Measurements from ENCODE around the gene CLIC1. TPM values are rescaled to one million over a fixed set of nuclear protein-coding genes. Genes with fewer than 3 reads are reported as not detected.
"Not testable (repeated sequence)": the region's sequence is repeated elsewhere in the genome, so short reads cannot be mapped to it uniquely, and the experiment has no call there.

Gene CLIC1
- total RNA-seq, 1 donor from 2014 or later, result 345 TPM

DNA sequence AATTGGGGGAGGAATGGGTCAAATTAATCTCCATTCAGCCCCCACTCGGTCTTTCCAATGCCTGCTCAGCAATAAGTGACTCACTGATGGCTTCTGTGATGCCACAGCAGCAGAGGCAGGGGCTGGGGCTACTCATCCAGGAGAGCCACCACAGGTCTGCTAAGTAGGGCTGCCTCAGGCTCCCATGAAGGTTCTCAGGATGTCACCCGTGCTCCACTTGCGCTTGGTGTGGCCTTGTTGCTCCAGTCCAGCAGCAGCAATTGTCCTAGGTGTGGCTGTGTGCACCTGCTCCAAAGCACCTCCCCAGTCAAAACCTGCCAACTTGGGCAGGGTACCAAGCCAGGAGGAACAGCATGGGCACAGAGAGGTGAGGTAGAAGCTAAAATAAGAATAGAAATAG lies 14.2 kb downstream of the CLIC1 start:
- DNase-seq (ENCODE audit: low read depth), result no peak

DNA sequence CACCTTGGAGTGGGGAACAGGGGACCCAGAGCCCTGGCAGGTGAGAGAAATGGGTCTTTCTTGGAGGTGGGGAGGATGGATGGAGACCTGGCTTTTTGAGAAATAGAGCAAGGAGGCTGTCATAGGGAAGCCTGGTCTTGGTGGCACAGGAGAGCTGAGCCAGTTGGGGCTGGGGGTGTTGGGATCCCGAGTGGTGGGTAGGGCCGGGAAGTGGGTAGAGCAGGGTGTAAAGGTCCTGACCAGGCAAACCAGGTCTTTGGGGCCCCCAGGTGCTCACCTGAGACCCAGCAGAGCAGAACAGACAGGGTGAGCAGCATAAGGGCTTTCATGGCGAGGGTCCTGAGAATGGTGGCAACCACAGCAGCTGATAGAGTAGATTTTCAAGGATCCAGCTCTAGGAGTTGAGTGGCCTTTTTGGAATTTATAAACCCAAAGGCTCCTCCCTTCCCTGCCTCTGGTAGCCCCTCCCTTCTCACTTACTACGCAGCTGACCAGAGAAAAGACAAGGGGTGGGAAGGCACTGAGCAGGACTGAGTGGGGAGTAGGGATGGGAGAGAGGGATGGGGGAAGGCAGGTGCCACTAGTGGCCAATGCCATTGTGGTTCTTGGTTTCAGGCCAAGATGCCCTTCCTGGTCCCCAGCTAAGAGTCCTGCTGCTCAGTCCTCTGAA lies 14.8 kb downstream of the CLIC1 start, which contains the start of gene LY6G6C:
Gene LY6G6C, minus strand, starts transcription at position 396 of the 670 bp plus-strand sequence. Its CDS starts 67 bp downstream, at position 329.
- no peak for DNase-seq (ENCODE audit: low read depth)

DNA sequence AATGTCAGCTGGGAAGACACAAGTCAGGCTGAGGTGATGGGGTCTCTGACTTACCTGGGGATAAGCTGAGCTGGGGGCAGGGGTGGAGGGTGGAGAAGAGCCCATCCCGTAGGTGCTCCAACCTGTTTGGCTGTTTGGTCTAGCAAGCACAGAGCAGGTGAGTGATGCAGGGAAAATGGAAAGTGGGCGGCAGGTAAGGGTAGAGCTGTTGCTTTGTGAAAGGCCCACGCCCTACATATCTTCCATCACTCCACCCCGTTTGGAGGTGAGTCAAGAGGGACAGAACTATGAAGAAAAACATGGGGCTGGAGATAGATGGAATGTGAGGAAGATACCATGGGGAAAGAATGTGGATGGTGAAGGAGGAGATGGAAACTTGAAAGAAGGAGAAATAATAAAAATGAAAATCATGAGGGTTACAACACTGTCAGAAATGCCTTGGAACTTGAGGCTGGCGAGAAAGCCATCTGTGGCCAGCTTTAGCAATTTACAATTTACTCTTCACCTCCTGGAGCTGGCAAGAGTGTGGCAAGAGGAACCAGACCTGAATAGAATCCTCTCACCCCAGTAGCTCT lies 16.0 kb downstream of the CLIC1 start:
- no peak for DNase-seq (ENCODE audit: low read depth)

DNA sequence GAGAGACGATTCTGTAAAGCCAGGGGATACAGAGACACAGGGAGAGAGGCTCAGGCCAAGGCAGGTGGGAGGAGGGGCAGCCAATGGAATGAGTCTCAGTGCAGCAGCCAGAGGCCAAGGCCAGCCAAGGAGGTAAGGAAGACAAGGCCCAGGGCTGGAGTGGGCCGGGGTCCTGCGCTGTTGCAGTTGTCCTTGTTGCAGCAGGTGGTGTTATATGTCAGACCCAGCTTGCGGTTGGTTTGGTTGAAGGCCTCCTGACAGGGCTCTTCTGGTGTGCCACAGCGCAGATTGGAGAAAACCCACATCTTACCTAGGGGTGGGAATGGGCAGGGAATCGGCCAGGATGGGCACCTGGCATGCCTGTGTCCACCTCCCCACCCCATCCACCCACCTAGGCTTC lies 17.3 kb downstream of the CLIC1 start:
- DNase-seq (ENCODE audit: low read depth), result no peak

DNA sequence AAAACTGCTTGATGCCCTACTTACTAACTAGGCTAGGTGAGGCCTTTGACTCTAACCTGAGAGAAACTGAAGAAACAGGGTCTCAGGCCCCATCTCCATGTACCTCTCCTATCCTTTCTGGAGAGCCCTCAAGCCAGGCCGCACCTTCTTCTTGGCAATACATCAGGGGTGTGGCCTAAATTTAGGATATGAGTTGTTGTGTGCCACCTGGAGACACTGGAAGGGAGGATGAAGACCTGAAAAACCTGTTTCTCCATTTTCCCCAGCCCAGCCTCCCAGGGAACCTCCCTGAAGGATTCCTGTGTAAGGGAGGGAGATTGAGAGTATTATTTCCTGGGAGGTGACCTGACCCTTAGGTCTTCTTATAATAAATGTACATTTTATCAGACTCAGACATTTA lies 18.1 kb downstream of the CLIC1 start:
- DNase-seq (ENCODE audit: low read depth), result no peak

DNA sequence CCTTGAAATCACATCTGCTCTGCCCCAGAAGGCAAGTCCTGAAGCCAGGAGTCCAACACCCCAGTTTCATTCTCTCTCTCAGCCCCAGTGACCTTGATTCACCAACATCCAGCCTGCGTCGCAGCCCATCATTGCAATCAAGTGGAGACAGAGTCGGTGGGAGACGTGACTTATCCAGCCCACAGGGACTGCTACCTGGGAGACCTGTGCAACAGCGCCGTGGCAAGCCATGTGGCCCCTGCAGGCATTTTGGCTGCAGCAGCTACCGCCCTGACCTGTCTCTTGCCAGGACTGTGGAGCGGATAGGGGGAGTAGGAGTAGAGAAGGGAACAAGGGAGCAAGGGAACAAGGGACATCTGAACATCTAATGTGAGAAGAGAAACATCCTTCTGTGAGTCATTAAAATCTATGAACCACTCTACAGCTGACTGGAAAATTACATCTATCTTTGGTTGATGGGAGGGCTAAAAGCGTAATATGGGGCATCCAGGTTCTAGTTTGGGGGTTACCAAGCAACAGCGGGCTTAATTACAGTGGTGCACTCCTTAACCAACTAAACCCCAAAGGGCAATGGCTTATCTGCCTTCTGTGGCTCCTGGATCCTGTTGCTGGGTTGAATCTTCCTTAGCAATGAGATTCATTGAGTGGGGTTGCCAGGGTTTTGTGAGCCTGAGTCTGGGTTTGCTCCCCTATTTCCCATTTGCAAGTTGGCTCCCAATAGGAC lies 18.7 kb downstream of the CLIC1 start:
- DNase-seq (ENCODE audit: low read depth), result no peak

DNA sequence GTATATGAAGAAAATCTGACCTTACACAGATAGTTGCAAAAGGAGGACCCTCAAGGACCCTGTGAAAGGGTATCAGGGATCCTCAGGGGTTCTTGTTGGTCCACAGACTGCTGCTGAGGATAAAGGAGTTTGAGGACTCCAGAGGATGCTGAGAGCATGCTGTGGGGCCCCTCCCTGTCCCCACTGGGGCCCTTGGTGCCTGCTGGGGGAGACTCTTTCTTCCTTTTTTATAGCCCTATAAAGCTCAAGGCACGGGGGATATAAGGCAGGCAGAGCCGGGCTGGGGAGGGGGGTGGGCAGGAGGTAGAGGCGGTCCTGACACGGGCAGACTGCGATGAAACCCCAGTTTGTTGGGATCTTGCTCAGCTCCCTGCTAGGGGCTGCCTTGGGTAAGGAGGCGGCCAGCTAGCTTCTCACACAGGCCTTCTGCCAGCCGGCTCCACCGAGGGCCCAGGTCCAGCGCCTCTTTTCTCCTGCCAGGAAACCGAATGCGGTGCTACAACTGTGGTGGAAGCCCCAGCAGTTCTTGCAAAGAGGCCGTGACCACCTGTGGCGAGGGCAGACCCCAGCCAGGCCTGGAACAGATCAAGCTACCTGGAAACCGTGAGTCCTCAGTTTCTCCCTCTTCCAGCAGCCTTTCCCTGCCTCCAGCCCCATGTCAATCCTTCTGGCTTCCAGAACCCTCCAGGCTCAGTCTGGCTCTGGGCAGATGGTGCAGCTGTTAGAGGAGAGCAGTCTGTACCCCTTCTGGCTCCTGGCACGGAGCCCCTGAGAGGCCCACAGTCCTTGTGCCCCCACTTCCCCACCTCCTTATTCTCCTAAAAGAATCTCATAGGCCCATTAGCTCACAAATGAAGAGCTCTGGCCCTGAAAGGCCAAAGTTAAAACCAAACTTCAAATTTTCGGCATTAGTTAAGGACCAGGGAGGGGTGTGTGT lies 21.0 kb downstream of the CLIC1 start, which contains the start of gene LY6G6D:
Gene LY6G6D, plus strand, starts transcription at position 327 of the 937 bp plus-strand sequence. Its CDS starts 8 bp downstream, at position 335.
- no peak for DNase-seq (ENCODE audit: low read depth)

DNA sequence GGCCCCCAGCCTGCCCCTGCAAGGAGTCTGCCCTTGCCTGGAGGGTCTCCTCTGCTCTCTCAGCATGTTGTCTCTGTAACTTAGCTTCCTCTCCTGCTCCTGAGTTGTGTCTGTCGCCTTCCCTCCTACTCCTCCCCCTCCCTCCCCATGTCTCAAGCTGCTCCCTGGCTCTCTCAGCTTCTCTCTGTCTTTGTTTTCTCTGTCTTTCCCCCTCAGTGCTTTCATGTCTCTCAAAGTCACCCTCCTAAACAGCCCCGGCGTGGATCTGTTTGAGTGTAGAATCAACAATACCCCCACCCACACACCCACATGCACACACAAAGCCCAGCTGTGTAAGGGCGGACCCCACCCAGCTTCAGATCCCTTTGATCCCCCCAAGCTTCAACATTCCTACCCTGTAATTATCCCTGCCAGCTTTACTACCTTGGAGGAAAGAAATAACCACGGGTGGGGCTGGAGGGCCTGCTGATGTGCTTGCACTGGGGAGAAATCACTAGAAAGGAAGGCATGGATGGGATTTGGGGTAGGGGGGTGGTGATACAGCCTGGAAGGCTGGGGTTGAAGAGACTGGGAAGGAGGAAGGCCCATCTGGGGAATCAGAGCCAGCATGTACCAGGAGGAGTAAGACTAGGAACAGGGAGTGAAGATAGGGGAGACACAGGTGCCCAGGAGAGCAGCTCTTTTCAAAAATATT lies 22.2 kb downstream of the CLIC1 start:
- no peak for DNase-seq (ENCODE audit: low read depth)

DNA sequence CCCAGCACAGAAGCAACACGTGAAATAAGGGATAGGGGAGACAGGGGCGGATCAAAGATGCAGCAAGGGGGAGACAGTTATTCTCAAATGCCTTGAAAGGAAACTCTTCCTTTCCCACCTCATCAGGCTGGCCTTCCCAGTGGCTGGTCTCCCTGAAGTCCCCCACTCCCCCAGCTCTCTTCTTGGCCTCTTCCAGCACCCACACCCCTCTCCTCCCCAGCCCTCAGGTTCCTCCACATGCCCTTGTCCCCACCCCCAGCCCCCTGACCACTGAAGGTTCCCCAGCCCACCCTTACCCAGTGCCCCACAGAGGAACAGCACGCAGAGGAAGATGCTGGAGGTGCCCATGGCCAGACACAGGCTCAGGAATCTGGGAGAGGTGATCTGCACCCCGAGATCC lies 22.9 kb downstream of the CLIC1 start:
- no peak for DNase-seq (ENCODE audit: low read depth)

DNA sequence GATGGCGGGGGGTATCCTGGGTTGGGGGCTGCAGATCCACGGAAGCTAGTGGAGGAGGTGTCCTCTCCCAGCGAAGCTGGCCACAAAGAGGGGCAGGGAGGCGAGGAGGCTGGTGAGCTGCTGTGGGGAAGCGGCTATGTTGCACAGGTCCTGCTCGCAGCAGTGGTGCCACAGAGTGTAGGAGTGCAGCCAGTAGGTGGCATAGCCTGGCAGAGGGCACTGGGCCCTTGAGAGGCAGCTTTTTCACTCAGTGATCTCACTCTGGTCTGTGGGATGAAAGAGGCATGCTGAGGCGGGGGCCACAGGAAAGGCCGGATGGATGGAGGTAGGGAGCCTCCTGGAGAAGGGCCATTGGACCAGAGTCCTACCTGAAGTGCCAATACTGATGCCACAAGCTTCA lies 24.0 kb downstream of the CLIC1 start:
- DNase-seq (ENCODE audit: low read depth), result no peak

DNA sequence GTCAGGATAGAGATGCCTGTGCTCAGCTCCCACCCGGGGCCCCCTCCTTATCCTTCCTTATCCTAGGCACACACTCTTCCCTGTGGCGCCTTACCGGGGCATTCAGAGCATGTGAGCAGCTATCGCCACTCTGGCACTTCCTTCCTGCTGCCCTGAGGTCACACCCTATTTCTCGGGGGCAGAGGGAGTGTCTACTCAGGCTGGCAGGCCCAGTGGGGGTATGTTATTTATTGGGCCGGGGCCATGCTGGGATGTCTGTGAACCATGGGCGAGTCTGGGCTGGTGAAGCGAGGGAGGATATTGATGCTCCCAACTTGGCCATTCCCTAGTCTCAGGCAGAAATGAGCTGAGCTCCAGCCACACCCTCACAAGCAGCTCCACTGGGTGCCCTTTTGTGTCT lies 25.1 kb downstream of the CLIC1 start:
- DNase-seq (ENCODE audit: low read depth), result no peak

DNA sequence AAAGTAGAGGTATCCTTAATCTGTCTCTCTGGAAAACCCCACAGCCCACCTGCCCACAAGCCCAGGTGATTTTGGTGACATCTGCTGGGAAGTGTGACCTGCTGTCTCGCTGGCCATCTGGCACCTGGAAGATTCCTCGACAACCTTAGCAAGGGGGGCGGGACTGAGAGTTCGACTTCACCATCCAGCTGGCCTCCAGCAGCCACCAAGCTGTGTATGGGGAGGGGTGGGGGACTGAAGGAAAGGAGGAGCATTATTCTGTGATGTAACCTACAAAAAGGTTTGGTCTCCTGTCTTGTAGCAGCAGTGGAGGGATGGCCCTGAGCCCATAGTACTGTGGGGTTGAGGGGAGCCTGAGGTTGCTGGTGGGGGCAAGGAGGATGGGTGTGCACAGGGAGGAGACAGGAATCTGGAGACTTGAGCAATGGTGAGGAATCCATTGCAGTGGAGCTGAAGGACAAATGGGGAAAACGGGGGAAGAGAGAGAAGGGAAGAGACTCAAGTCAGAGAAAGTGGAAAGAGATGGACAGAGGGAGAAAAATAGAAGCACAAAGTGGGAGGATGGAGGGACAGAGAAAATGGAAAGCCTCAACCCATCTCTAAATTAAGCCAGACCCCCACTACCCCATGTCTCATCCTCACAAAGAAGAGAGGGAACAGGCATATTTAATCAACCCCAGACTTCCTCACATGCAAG lies 25.7 kb downstream of the CLIC1 start:
- no peak for DNase-seq (ENCODE audit: low read depth)

DNA sequence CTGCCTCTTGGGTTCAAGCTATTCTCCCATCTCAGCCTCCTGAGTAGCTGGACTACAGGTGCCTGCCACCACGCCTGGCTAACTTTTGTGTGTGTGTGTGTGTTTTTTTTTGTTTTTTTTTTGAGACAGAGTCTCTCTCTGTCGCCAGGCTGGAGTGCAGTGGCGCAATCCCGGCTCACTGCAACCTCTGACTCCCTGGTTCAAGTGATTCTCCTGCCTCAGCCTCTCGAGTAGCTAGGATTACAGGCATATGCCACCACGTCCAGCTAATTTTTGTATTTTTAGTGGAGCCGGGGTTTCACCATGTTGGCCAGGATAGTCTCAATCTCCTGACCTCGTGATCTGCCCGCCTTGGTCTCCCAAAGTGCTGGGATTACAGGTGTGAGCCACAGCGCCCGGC lies 27.2 kb downstream of the CLIC1 start:
- DNase-seq (ENCODE audit: low read depth), result not testable (repeated sequence)

DNA sequence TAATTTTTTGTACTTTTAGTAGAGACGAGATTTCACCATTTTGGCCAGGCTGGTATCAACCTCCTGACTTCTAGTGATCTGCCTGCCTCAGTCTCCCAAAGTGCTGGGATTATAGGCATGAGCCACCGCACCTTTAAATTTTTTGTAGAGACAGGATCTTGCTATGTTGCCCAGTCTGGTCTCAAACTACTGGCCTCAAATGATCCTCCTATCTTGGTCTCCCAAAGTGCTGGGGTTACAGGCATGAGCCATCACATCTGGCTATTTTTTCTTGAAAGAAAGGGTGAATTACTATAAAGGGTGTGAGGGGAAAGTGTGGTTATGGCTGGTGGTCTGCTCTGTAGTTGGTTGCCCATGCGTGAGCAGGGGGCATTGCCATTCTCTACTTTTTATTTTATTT lies 28.1 kb downstream of the CLIC1 start:
- no peak for DNase-seq (ENCODE audit: low read depth)

DNA sequence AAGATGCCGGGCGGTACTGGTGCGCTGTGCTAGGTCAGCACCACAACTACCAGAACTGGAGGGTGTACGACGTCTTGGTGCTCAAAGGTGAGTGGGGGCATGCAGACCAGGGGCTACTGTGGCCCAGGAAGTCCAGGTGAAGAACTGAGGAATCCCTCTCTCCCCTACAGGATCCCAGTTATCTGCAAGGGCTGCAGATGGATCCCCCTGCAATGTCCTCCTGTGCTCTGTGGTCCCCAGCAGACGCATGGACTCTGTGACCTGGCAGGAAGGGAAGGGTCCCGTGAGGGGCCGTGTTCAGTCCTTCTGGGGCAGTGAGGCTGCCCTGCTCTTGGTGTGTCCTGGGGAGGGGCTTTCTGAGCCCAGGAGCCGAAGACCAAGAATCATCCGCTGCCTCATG lies 28.6 kb downstream of the CLIC1 start:
- no peak for DNase-seq (ENCODE audit: low read depth)

DNA sequence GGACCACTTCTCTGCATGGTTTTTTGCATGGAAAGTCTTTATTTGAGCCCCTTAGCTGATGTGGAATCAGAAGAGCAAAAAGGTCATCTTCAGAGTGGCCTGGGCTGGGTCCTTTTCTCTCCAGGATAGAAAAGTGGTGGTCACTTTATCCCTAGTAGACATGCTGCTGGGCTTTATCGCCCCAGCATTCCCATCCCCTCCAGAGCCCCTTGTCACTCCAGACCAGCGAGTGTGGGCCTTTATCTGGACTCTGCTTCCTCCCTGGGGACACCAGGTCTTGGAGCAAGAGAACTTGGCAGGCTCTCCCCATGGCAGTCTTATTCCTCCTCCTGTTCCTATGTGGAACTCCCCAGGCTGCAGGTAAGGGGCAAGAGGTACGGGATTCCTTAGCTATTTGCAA lies 29.7 kb downstream of the CLIC1 start, which contains the start of gene LY6G6F:
Gene LY6G6F, plus strand, starts transcription at position 268 of the 400 bp plus-strand sequence. Its CDS starts 41 bp downstream, at position 309.
- DNase-seq (ENCODE audit: low read depth), result no peak

DNA sequence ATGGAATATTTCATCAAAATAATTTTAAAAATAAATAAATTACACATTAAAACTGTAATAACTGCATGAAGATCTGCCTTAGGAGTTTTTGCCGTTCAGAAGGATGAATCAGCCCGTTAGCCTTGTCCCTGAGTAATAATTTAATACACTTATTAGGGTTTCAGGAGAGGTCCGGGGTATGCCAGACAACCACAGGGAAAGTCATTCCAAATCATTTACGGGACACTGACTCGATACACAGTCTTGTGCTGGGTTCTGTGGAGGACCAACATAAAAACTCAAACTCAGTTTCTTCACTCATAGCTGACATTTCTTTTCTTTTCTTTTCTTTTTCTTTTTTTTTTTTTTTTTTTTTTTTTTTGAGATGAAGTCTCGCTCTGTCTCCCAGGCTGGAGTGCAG lies 30.4 kb downstream of the CLIC1 start:
- no peak for DNase-seq (ENCODE audit: low read depth)

DNA sequence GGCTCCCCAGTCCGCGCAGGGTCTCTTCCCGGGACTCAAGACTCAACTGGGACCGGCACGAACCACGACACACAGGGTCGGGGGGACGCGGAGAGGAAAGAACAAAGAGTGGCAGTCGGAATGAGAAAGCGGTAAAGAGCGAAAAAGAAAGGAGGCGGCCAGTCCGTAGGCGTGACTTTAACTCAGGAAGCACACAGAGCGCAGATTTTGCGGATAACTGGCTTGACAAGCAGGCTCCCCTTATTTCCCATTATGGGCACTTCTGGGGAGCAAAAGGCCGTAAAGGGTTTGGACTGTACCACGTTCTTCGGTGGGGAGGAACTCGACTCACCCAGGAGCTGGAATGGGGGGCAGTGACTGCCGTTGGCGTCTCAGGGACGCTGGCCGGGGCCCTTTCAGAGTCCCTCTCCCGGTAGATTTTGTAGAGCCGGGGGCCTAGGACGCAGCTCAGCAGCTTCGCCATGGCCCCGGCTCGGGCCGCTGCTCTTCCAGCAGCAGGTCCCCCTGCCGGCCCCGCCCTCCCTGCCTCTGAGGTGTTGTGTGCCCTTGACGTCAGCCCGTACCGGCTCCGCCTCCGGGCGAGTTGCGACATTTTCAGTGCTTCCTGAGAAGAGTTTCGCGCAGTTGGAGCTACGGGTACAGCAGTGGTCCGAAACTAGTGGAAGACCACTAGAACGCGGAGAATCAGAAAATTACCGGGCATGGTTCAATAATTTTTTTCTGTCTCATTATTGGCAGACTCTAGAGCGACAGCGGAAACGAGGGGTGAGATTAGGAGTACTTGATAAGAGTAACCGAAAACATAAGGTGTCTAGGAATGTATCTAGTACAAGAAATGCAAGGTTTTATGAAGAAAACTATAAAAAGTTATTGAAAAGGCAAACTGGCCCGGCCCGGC lies 33.3 kb downstream of the CLIC1 start, which contains the start of gene ABHD16A:
Gene ABHD16A, minus strand, starts transcription at position 506 of the 898 bp plus-strand sequence. Its CDS starts 43 bp downstream, at position 463.
- peak; percentile 96 for DNase-seq (ENCODE audit: low read depth)

DNA sequence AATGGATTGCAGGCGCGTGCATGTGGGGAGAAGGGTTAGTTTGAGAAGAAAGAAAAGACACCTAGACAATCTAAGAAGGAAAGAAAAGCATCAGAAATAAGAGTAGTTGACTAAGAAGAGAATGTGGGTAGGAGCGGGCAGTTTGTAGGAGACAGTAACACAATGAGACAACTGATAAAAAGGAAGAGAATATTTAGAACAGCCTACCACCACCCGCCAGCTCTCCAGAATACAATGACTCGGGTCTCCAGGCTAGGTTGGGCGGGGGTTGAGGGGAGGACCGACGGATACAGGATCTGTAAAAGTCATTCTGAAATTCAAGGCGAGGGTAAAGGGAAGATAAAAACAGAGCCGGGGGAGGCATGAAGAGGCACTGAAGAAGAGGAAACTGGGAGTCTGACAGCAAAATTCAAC lies 33.9 kb downstream of the CLIC1 start:
- no peak for DNase-seq (ENCODE audit: low read depth)

All from renal cortical epithelial cell (primary cell).